Smooth muscle cell (in vitro differentiated cells): ENCODE results near the gene FES. TPM values are rescaled to one million over a fixed set of nuclear protein-coding genes. Genes with fewer than 3 reads are reported as not detected.
A peak's percentile ranks its signal among the peaks of the same experiment; 100 is the strongest.

Source experiments
- DNase-seq: peaks from one replicate; lab custom pipeline; 2025; ENCODE audit not compliant: unreplicated experiment; lab: John Stamatoyannopoulos, UW
- H2AFZ ChIP-seq: fragments of 200-600 bp; sonication (generic); 2 replicates; pipeline ENCODE4 v1.6.0; 2016; ENCODE audit warnings: antibody characterized with exemption, low read depth, mild to moderate bottlenecking
- H3F3A ChIP-seq: fragments of 200-600 bp; sonication (generic); 2 replicates; pipeline ENCODE4 v1.6.0; 2017; ENCODE audit warnings: antibody characterized with exemption, low read depth
- H3K27ac ChIP-seq: fragments of 200-600 bp; sonication (generic); 2 replicates; pipeline ENCODE4 v1.5.1; 2016; ENCODE audit warnings: low read depth, mild to moderate bottlenecking
- H3K27me3 ChIP-seq: fragments of 200-600 bp; sonication (generic); 2 replicates; pipeline ENCODE4 v1.6.1; 2016; ENCODE audit warnings: low read depth, mild to moderate bottlenecking
- H3K36me3 ChIP-seq: fragments of 200-600 bp; sonication (generic); 2 replicates; pipeline ENCODE4 v1.5.1; 2016; ENCODE audit warnings: low read depth
- H3K4me1 ChIP-seq: fragments of 200-600 bp; sonication (generic); 2 replicates; pipeline ENCODE4 v1.5.1; 2016; ENCODE audit warnings: low read depth
- H3K4me2 ChIP-seq: fragments of 200-600 bp; sonication (generic); 2 replicates; pipeline ENCODE4 v1.6.0; 2016; ENCODE audit warnings: mild to moderate bottlenecking
- H3K4me3 ChIP-seq: fragments of 200-600 bp; sonication (generic); 2 replicates; pipeline ENCODE4 v1.5.1; 2016; ENCODE audit warnings: mild to moderate bottlenecking
- H3K79me2 ChIP-seq: fragments of 200-600 bp; sonication (generic); 2 replicates; pipeline ENCODE4 v1.6.0; 2016; ENCODE audit warnings: low read depth, mild to moderate bottlenecking
- H3K9ac ChIP-seq: fragments of 200-600 bp; sonication (generic); 2 replicates; pipeline ENCODE4 v1.6.0; 2016; ENCODE audit warnings: low read depth
- H3K9me3 ChIP-seq: fragments of 200-600 bp; sonication (generic); replicated peaks from 2 replicates; pipeline ENCODE4 v1.5.1; 2016; ENCODE audit warnings: low read depth
- H4K20me1 ChIP-seq: fragments of 200-600 bp; sonication (generic); 2 replicates; pipeline ENCODE4 v1.6.0; 2016; ENCODE audit warnings: low read depth
- WGBS: methylation state at CpG from one replicate; pipeline ENCODE4 v1.1.7; 2016; ENCODE audit warnings: low lambda C conversion rate; 5-methylcytosine and 5-hydroxymethylcytosine counted together
- polyA plus RNA-seq: library from polyadenylated mRNA; unstranded; fragments of >200 nt; fragmentation: Nextera tagmentation; extraction: Ambion mirVana; gene quantifications from 2 replicates; pipeline ENCODE4 v1.2.1, GENCODE V29; 2016
- total RNA-seq: library from RNA; depleted of rRNA; stranded (reverse); fragments of >200 nt; gene quantifications from 2 replicates; pipeline ENCODE4 v1.2.3, GENCODE V29; 2014
- TF ChIP-seq, protein P1 (sequence below): fragments of 200-600 bp; sonication (generic); IDR thresholded peaks from 2 replicates; pipeline ENCODE4 v1.5.1; 2017; ENCODE audit warnings: borderline replicate concordance, mild to moderate bottlenecking, antibody characterized with exemption; ENCODE audit not compliant: insufficient read depth, poor library complexity, severe bottlenecking

The FES gene
- total and polyA plus RNA-seq, 2 experiments from 2014 or later, result 4.9 to 6.2 TPM

GRCh38 chr15:90865702-90866101 lies 18.6 kb upstream of the FES start:
- H3K9ac ChIP-seq, result no peak overlapping the region
- WGBS, result 94% methylated on average over 4 of the region's 4 CpGs
- no peaks in the 10 kb centered on the region for H3K36me3 ChIP-seq

DNA sequence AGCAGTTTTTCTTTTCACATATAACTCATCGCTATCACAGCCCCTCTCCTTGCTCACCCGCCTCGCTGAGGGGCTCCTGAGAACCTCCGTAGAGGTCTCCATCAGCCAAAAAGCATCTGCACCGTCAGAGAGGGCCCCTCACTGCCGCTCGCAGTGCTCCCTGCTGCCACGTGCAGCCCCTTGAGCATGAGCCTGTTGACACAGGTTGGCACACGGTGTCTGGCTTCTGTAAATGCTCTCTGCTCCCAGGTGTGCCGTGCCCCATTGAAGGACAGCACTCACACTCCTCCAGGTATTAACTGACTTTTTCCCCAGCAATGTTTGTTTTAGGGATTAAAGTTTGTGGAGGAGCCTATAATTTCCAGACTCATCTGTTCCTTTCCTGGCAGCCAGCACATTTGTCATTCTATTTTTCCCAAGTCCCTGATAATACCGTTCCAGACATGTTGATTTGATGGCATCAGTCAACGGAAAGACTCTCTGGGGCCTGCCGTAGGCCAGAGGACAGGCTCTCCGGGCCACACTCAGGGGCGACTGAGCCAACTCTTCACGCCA lies 18.1 kb upstream of the FES start:
- 72% methylated on average over 16 of the region's 16 CpGs for whole genome bisulfite sequencing
- no peak for DNase-seq
- H3K4me3 ChIP-seq, result no peak overlapping the region
- H3K9ac ChIP-seq, result no peak overlapping the region
- H3K79me2 ChIP-seq, result peaks cover 9% of the 10 kb centered on the region
- no peaks in the 10 kb centered on the region for H3K9me3 ChIP-seq
- peaks cover 24% of the 10 kb centered on the region for H3F3A ChIP-seq
- no peaks in the 10 kb centered on the region for H3K27me3 ChIP-seq
- H3K4me1 ChIP-seq, result peaks cover 28% of the 10 kb centered on the region
- no peak overlapping the region for H3K27ac ChIP-seq
- no peaks in the 10 kb centered on the region for H4K20me1 ChIP-seq
- H2AFZ ChIP-seq, result no peak overlapping the region
- no peaks in the 10 kb centered on the region for H3K36me3 ChIP-seq
- TF ChIP-seq, protein P1, sequence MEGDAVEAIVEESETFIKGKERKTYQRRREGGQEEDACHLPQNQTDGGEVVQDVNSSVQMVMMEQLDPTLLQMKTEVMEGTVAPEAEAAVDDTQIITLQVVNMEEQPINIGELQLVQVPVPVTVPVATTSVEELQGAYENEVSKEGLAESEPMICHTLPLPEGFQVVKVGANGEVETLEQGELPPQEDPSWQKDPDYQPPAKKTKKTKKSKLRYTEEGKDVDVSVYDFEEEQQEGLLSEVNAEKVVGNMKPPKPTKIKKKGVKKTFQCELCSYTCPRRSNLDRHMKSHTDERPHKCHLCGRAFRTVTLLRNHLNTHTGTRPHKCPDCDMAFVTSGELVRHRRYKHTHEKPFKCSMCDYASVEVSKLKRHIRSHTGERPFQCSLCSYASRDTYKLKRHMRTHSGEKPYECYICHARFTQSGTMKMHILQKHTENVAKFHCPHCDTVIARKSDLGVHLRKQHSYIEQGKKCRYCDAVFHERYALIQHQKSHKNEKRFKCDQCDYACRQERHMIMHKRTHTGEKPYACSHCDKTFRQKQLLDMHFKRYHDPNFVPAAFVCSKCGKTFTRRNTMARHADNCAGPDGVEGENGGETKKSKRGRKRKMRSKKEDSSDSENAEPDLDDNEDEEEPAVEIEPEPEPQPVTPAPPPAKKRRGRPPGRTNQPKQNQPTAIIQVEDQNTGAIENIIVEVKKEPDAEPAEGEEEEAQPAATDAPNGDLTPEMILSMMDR, result no peak
- no peak overlapping the region for H3K4me2 ChIP-seq

More at GRCh38 chr15:90865702-90866101, 18.6 kb upstream of the FES start:
- H3K4me1 ChIP-seq, result peaks cover 24% of the 10 kb centered on the region
- TF ChIP-seq, protein P1, result no peak
- no peaks in the 10 kb centered on the region for H3K9me3 ChIP-seq
- DNase-seq, result no peak
- H4K20me1 ChIP-seq, result no peaks in the 10 kb centered on the region
- no peak overlapping the region for H3K4me3 ChIP-seq
- H3F3A ChIP-seq, result peaks cover 24% of the 10 kb centered on the region
- H3K4me2 ChIP-seq, result no peak overlapping the region
- H3K27me3 ChIP-seq, result no peaks in the 10 kb centered on the region
- H3K27ac ChIP-seq, result no peak overlapping the region
- H2AFZ ChIP-seq, result no peak overlapping the region
- H3K79me2 ChIP-seq, result peaks cover 4% of the 10 kb centered on the region

DNA sequence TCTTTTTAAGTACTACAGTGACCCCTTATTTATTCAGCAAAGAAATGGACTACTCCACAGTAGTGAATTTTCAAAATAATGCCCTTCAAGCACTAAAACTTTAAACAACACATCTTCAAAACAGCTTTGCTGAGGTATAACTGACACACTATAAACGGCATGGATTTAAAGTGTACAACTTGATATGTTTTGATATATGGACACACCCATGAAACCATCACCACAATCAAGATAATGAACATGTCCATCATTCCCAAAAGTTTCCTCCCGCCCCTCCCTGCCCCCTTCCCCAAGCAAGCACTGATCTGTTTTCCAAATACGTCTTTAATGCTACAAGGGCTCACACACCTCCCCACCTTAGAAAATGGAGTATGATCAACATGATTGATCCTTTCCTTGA lies 17.5 kb upstream of the FES start:
- Histone ChIP-seq H3K4me3 (no peak overlapping the region), H3K9ac (no peak overlapping the region), H3K4me2 (no peak overlapping the region), H3K4me1 (peaks cover 28% of the 10 kb centered on the region), H3K9me3 (no peaks in the 10 kb centered on the region), H3K27me3 (no peaks in the 10 kb centered on the region), H3K27ac (no peak overlapping the region), H3K79me2 (peaks cover 9% of the 10 kb centered on the region), H4K20me1 (no peaks in the 10 kb centered on the region), H2AFZ (no peak overlapping the region), H3K36me3 (no peaks in the 10 kb centered on the region), H3F3A (peaks cover 24% of the 10 kb centered on the region)
- TF ChIP-seq, protein P1, result no peak
- whole genome bisulfite sequencing, result 93% methylated on average over 3 of the region's 3 CpGs
- no peak for DNase-seq

DNA sequence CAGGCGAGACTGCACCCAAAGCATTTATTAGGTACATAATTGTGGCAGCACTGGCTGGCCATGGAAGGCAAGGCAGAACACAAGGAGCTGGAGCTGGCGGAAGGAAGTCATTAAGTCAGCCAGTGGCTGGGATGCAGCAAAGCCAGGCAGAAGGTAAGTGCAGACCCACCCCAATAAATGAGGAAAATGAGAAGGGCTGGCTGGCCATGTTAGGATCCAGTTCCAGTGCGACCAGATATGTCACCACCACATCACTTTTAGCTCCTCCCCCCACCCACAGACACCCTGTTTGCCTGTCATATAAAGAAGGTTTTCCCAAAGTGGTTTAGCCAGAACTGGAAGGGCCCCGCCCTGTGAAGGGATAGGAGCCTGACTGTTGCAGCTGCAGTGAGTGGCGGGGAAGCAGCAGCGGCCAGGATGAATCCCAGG lies 16.0 kb upstream of the FES start, which contains the start of gene FURIN:
TSS of gene FURIN (plus strand) at position 328 of the 429 bp plus-strand sequence. CDS start 7,153 bp downstream, outside the sequence.
- Histone ChIP-seq H3K27ac (peak within 1 kb of the TSS; percentile 91), H3K9me3 (no peaks in the 10 kb centered on the region), H3K4me3 (no peak within 1 kb of the TSS), H3K4me2 (peak within 1 kb of the TSS; percentile 92), H3K4me1 (peaks cover 40% of the 10 kb centered on the region), H3K27me3 (no peaks in the 10 kb centered on the region), H4K20me1 (peaks cover 3% of the 10 kb centered on the region), H3F3A (peaks cover 32% of the 10 kb centered on the region), H3K79me2 (peaks cover 13% of the 10 kb centered on the region), H2AFZ (no peak within 1 kb of the TSS), H3K36me3 (no peaks in the 10 kb centered on the region), H3K9ac (no peak within 1 kb of the TSS)
- DNase-seq, result no peak
- TF ChIP-seq, protein P1, result no peak
- 41% methylated on average over 6 of the region's 6 CpGs for WGBS
